NB4 (cell line): ENCODE data around the gene RFX2.

ENCODE experiments used
- MAX ChIP-seq: IDR thresholded peaks from 2 replicates; pipeline ENCODE4 v1.6.1; 2011; ENCODE audit warnings: low read depth, low read length
- TF ChIP-seq, protein P1 (sequence below): IDR thresholded peaks from one replicate; pipeline ENCODE4 v1.5.1; 2012; ENCODE audit warnings: low read depth, low read length

- TF ChIP-seq, protein P1, sequence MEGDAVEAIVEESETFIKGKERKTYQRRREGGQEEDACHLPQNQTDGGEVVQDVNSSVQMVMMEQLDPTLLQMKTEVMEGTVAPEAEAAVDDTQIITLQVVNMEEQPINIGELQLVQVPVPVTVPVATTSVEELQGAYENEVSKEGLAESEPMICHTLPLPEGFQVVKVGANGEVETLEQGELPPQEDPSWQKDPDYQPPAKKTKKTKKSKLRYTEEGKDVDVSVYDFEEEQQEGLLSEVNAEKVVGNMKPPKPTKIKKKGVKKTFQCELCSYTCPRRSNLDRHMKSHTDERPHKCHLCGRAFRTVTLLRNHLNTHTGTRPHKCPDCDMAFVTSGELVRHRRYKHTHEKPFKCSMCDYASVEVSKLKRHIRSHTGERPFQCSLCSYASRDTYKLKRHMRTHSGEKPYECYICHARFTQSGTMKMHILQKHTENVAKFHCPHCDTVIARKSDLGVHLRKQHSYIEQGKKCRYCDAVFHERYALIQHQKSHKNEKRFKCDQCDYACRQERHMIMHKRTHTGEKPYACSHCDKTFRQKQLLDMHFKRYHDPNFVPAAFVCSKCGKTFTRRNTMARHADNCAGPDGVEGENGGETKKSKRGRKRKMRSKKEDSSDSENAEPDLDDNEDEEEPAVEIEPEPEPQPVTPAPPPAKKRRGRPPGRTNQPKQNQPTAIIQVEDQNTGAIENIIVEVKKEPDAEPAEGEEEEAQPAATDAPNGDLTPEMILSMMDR = no peak
- no peak for TF ChIP-seq MAX
Observed at GRCh38 chr19:5959260-5960004, 150.9 kb downstream of the RFX2 start.
